ENCODE measurements around the gene ELP4.

The ELP4 gene

DNA sequence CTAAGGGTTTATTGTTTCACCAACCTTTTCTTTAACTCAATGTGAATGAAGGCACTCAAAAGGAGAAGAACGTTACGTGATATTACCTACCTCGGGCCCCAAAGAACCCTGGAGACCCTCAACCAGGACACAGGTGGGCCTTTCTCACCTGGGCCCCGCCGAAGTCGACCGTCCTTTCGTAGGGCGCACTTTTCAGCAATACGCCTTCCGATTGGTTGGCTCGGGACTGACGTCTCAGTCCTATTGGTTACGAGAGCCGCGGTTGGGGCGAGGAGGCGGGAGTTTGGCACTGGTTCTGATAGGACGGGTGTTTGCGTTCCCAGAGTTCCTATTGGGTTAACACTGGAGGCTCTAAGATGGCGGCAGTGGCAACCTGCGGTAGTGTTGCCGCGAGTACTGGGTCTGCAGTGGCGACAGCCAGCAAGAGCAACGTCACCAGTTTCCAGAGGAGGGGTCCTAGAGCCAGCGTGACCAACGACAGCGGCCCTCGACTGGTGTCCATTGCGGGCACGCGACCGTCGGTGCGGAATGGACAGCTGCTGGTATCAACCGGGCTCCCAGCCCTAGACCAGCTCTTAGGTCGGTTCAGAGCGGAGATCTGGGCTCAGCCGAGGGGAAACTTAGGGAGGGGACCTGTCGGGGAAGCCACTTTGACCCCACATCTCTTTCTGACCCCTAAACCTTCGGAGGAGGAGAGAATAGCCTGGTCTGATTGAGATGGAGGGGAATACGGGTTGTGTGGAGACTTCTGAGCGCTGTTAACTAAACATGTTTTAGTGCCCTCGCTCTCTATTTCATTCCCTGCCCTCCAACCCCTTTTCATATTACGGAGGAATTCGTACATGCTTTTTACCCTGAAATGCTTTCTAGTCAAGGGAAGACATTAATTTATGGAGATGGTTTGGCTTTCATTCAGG lies at the start of gene ELP4, which contains the start of gene IMMP1L:
ELP4 (plus strand) TSS at position 339 of the 917 bp plus-strand sequence; CDS start at position 357, 18 bp downstream.
IMMP1L (minus strand) TSS at position 194 of the 917 bp plus-strand sequence. CDS start 46,346 bp downstream, outside the sequence.
- peak within 1 kb of the TSS; percentile 89 to 94 for H3K4me3 ChIP-seq (ENCODE audit: low read depth in 1 of 2, low read length in 1 of 2)
- no peaks in the 10 kb centered on the region for H3K36me3 ChIP-seq
- TF ChIP-seq, protein P1, sequence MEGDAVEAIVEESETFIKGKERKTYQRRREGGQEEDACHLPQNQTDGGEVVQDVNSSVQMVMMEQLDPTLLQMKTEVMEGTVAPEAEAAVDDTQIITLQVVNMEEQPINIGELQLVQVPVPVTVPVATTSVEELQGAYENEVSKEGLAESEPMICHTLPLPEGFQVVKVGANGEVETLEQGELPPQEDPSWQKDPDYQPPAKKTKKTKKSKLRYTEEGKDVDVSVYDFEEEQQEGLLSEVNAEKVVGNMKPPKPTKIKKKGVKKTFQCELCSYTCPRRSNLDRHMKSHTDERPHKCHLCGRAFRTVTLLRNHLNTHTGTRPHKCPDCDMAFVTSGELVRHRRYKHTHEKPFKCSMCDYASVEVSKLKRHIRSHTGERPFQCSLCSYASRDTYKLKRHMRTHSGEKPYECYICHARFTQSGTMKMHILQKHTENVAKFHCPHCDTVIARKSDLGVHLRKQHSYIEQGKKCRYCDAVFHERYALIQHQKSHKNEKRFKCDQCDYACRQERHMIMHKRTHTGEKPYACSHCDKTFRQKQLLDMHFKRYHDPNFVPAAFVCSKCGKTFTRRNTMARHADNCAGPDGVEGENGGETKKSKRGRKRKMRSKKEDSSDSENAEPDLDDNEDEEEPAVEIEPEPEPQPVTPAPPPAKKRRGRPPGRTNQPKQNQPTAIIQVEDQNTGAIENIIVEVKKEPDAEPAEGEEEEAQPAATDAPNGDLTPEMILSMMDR (IDR thresholded peaks at IDR 0.05): peak; percentile 63

GRCh38 chr11:31464436-31464835 lies 45.1 kb upstream of the ELP4 start:
- no peak overlapping the region for H3K27ac ChIP-seq
- no peaks in the 10 kb centered on the region for H3K4me1 ChIP-seq (ENCODE audit: control insufficient read depth in 1 of 2, insufficient read depth in 1 of 2, low read depth in 1 of 2, low read length in 1 of 2)
- TF ChIP-seq, protein P1 (IDR thresholded peaks at IDR 0.05): no peak
- H3K4me3 ChIP-seq (ENCODE audit: low read depth in 1 of 2, low read length in 1 of 2): no peak overlapping the region
- H3K36me3 ChIP-seq: no peaks in the 10 kb centered on the region
- H3K9me3 ChIP-seq: no peaks in the 10 kb centered on the region
- no peaks in the 10 kb centered on the region for H3K27me3 ChIP-seq

More for the DNA sequence above, at the start of gene ELP4, which contains the start of gene IMMP1L:
- Histone ChIP-seq H3K4me1 (ENCODE audit: control insufficient read depth in 1 of 2, insufficient read depth in 1 of 2, low read depth in 1 of 2, low read length in 1 of 2) (peaks cover 18% of the 10 kb centered on the region in 2 experiments), H3K27ac (peak within 1 kb of the TSS; percentile 70), H3K9me3 (no peaks in the 10 kb centered on the region), H3K27me3 (no peaks in the 10 kb centered on the region)

GRCh38 chr11:31474083-31474482 lies 35.5 kb upstream of the ELP4 start:
- H3K36me3 ChIP-seq: no peaks in the 10 kb centered on the region
- TF ChIP-seq, protein P1 (IDR thresholded peaks at IDR 0.05): no peak
- H3K27me3 ChIP-seq: no peaks in the 10 kb centered on the region

GRCh38 chr11:31477528-31478222 lies 31.9 kb upstream of the ELP4 start:
- H3K9me3 ChIP-seq: no peaks in the 10 kb centered on the region
- H3K4me1 ChIP-seq (ENCODE audit: control insufficient read depth in 1 of 2, insufficient read depth in 1 of 2, low read depth in 1 of 2, low read length in 1 of 2): no peaks in the 10 kb centered on the region
- H3K27me3 ChIP-seq: no peaks in the 10 kb centered on the region
- TF ChIP-seq, protein P1 (IDR thresholded peaks at IDR 0.05): no peak
- H3K36me3 ChIP-seq: no peaks in the 10 kb centered on the region
- H3K27ac ChIP-seq: no peak overlapping the region
- H3K4me3 ChIP-seq (ENCODE audit: low read depth in 1 of 2, low read length in 1 of 2): no peak overlapping the region

More at GRCh38 chr11:31474083-31474482, 35.5 kb upstream of the ELP4 start:
- Histone ChIP-seq H3K27ac (no peak overlapping the region), H3K4me3 (ENCODE audit: low read depth in 1 of 2, low read length in 1 of 2) (no peak overlapping the region), H3K9me3 (no peaks in the 10 kb centered on the region), H3K4me1 (ENCODE audit: control insufficient read depth in 1 of 2, insufficient read depth in 1 of 2, low read depth in 1 of 2, low read length in 1 of 2) (no peaks in the 10 kb centered on the region)

DNA sequence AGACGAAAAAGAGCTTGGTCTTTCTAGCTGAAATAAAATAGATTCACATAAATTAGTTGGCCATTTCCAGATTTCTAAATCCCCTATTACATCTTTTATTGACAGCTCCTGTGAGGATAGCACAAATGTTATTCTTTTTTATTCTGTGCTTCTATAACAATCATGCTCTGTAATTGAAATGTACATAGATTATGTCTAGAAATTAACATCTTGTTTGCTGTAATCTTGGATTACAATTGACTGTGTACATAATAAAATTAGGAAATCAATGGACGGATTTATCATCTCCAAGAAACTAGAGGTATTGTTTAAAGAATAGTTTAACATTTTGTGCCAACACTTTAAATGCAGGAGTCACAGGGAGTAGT lies 31.4 kb upstream of the ELP4 start:
- Histone ChIP-seq H3K27ac (no peak overlapping the region), H3K36me3 (no peaks in the 10 kb centered on the region), H3K27me3 (no peaks in the 10 kb centered on the region), H3K9me3 (no peaks in the 10 kb centered on the region), H3K4me1 (ENCODE audit: control insufficient read depth in 1 of 2, insufficient read depth in 1 of 2, low read depth in 1 of 2, low read length in 1 of 2) (no peaks in the 10 kb centered on the region), H3K4me3 (ENCODE audit: low read depth in 1 of 2, low read length in 1 of 2) (no peak overlapping the region)
- TF ChIP-seq, protein P1 (IDR thresholded peaks at IDR 0.05): no peak

Measured in neutrophil (primary cell).